Gastrocnemius medialis (tissue), 4 donors: ENCODE measurements around the gene ZNF407. TPM values are rescaled to one million over a fixed set of nuclear protein-coding genes. Genes with fewer than 3 reads are reported as not detected.

Experiments
- ATAC-seq, 2 donors: fragments of 150-250 bp; one replicate each; pipeline ENCODE4 v1.9.1; 2016
- DNase-seq, 2 donors: peaks; one replicate each; pipeline ENCODE4 v3.0.0-alpha.2; 2019
- H3K27ac ChIP-seq, 4 donors: fragments of 200-600 bp; sonication (generic); 1 replicate in 1 of 4; 2 replicates in 3 of 4; pipeline ENCODE4 v1.5.1; 2016 to 2018; ENCODE audit warnings: mild to moderate bottlenecking in 2 of 4, moderate library complexity in 1 of 4
- H3K27me3 ChIP-seq, 3 donors: fragments of 200-600 bp; sonication (generic) in 2 of 3; 1 replicate in 1 of 3; 2 replicates in 2 of 3; pipeline versions ENCODE4 v1.5.1 to v1.6.0; 2016 to 2019; ENCODE audit warnings: mild to moderate bottlenecking in 1 of 3, moderate library complexity in 1 of 3
- H3K36me3 ChIP-seq, 2 donors: fragments of 200-600 bp; sonication (generic) in 1 of 2; one replicate each; pipeline ENCODE4 v1.5.1; 2017 to 2018
- H3K4me1 ChIP-seq, 2 donors: fragments of 200-600 bp; sonication (generic) in 1 of 2; one replicate each; pipeline ENCODE4 v1.5.1; 2016 to 2017; ENCODE audit warnings: mild to moderate bottlenecking in 2 of 2
- H3K4me3 ChIP-seq, 4 donors: fragments of 200-600 bp; sonication (generic) in 3 of 4; 1 replicate in 1 of 4; 2 replicates in 3 of 4; pipeline ENCODE4 v1.5.1; 2016 to 2019; ENCODE audit warnings: mild to moderate bottlenecking in 2 of 4
- H3K9me3 ChIP-seq, 3 donors: fragments of 200-600 bp; sonication (generic) in 2 of 3; 1 replicate in 1 of 3; 2 replicates in 2 of 3; pipeline ENCODE4 v1.5.1; 2016 to 2019
- POLR2A ChIP-seq, 2 donors: fragments of 450-650 bp; IDR thresholded peaks; one replicate each; pipeline ENCODE4 v1.6.1; 2017; ENCODE audit warnings: antibody characterized with exemption in 2 of 2, mild to moderate bottlenecking in 2 of 2, moderate library complexity in 2 of 2
- in situ Hi-C, 4 donors: fragments of 200-750 bp; cut with MboI; loops; one replicate each; pipeline versions ENCODE4 v1.15.0 to v1.8.0; 2017; ENCODE audit warnings: low sequenced_read_pairs in 4 of 4
- intact Hi-C: fragments of 100-400 bp; cut with DNase I; formaldehyde crosslinking; loops from one replicate; pipeline ENCODE4 v1.15.1; 2023; ENCODE audit warnings: low total_unique reads
- total RNA-seq, 4 donors: library from RNA; depleted of rRNA; stranded (reverse); fragments of >200 nt; gene quantifications; one replicate each; pipeline versions ENCODE4 v1.1.0 to v1.2.3, GENCODE V29; 2016
- TF ChIP-seq, protein P1 (sequence below), 5 experiments: fragments of 450-650 bp in 3 of 5; fragments of 200-600 bp in 2 of 5; sonication (generic) in 2 of 5; IDR thresholded peaks in 4 of 5; conservative IDR thresholded peaks in 1 of 5; 1 replicate in 4 of 5; 2 replicates in 1 of 5; pipeline ENCODE4 v1.5.1; 2016 to 2019; ENCODE audit warnings: antibody characterized with exemption in 5 of 5, mild to moderate bottlenecking in 3 of 5, moderate library complexity in 3 of 5

Gene ZNF407
- total RNA-seq, 4 donors from 2014 or later, result 5.9 to 11.4 (median 9.2) TPM

DNA sequence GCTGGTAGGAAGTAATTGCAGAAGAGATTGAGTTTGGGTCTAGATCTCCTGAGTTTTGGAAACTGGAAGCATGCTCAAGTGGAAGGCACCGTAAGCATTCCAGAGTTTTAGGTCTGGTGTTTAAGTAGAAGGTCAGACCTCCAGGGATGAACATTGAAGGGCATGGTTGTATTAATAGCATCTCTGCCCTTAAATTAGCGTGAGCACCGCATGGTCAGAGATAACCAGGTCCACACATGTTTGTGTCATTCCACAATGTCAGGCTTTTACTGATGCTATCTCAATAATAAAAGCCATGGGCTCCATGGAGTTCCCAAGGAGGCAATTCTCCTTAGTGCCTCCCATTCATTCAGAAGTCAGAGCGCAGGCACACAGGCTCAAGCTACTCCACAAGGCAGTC lies 28.3 kb upstream of the ZNF407 start:
- intact Hi-C loops (no loop called here), in situ Hi-C loops (no loop called here)
- no peaks in the 10 kb centered on the region for H3K9me3 ChIP-seq
- H3K27ac ChIP-seq, result no peak overlapping the region
- no peaks in the 10 kb centered on the region for H3K4me1 ChIP-seq
- ATAC-seq (no peak), DNase-seq (no peak)
- H3K27me3 ChIP-seq, result no peaks in the 10 kb centered on the region
- TF ChIP-seq POLR2A (IDR thresholded peaks at IDR 0.05), result no peak
- TF ChIP-seq, protein P1, sequence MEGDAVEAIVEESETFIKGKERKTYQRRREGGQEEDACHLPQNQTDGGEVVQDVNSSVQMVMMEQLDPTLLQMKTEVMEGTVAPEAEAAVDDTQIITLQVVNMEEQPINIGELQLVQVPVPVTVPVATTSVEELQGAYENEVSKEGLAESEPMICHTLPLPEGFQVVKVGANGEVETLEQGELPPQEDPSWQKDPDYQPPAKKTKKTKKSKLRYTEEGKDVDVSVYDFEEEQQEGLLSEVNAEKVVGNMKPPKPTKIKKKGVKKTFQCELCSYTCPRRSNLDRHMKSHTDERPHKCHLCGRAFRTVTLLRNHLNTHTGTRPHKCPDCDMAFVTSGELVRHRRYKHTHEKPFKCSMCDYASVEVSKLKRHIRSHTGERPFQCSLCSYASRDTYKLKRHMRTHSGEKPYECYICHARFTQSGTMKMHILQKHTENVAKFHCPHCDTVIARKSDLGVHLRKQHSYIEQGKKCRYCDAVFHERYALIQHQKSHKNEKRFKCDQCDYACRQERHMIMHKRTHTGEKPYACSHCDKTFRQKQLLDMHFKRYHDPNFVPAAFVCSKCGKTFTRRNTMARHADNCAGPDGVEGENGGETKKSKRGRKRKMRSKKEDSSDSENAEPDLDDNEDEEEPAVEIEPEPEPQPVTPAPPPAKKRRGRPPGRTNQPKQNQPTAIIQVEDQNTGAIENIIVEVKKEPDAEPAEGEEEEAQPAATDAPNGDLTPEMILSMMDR (IDR thresholded peaks at IDR 0.05 in 4 of 5, conservative IDR thresholded peaks at IDR 0.05 in 1 of 5), result no peak
- H3K4me3 ChIP-seq, result no peak overlapping the region
- H3K36me3 ChIP-seq, result no peaks in the 10 kb centered on the region

DNA sequence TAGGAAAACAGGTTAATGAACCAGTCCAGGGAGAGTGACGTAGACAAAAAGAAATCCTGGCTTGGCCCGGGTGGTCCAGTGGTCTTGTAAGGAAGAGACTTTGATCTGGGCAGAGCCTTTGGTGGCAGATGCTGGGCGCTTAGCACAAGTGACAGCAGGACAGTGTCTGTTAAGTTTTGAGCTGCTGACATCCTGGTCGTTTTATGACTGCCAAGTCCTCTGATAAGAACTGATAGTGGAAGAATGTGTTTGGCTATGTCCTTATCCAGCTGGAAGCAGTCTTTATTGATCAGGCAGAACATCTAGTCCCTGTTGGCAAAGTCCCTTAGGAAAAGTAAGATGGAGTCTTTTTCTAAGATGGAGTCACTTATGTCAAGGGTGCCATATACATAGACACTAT lies 27.4 kb upstream of the ZNF407 start:
- DNase-seq, result no peak
- H3K27me3 ChIP-seq, result no peaks in the 10 kb centered on the region
- no peak for TF ChIP-seq POLR2A (IDR thresholded peaks at IDR 0.05)
- TF ChIP-seq, protein P1 (IDR thresholded peaks at IDR 0.05 in 4 of 5, conservative IDR thresholded peaks at IDR 0.05 in 1 of 5), result no peak
- H3K4me3 ChIP-seq, result no peak overlapping the region
- no peaks in the 10 kb centered on the region for H3K4me1 ChIP-seq
- H3K27ac ChIP-seq, result no peak overlapping the region
- in situ Hi-C loops, result no loop called here
- no peak for ATAC-seq
- intact Hi-C loops, result no loop called here
- H3K9me3 ChIP-seq, result no peaks in the 10 kb centered on the region
- H3K36me3 ChIP-seq, result no peaks in the 10 kb centered on the region

DNA sequence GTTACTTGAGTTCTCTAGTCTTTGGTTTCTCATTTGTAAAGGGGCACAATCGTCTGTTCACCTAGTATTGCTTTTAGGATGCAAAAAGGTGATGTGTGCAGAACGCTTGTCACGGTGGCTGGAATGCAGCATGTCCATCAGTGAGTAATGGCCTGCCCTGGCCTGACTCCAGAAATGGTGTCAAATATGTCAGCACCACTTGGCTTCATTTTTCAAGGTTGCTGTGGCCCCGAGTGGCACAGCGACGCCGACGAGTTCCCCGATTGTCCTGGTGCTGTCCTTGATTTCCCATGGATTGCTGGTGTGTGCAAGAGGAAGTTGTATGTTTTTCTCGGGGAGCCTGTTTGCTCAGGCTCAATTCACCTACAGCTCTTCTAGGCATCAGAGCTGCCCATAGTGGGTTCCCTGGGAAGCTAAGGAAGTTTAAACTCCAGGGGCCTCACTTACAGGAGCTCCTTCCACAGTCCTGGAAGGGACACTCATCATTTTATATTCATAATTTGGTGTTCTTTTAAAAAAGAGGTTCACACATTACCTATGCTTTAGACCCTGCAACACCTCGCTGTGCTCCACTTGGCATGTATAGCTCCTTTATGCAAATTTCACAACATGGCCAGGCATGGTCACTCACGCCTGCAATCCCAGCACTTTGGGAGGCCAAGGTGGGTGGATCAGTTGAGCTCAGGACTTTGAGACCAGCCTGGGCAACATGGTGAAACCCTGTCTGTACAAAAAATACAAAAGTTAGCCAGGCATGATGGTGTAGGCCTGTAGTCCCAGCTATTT lies 25.6 kb upstream of the ZNF407 start:
- Histone ChIP-seq H3K36me3 (no peaks in the 10 kb centered on the region), H3K27ac (no peak overlapping the region), H3K4me1 (no peaks in the 10 kb centered on the region), H3K27me3 (peaks cover 0 to under 1% (median 0%) of the 10 kb centered on the region in 3 donors), H3K9me3 (no peaks in the 10 kb centered on the region), H3K4me3 (no peak overlapping the region)
- intact Hi-C loops (no loop called here), in situ Hi-C loops (no loop called here)
- DNase-seq (no peak), ATAC-seq (no peak)
- no peak for TF ChIP-seq POLR2A (IDR thresholded peaks at IDR 0.05)
- TF ChIP-seq, protein P1 (IDR thresholded peaks at IDR 0.05 in 4 of 5, conservative IDR thresholded peaks at IDR 0.05 in 1 of 5), result no peak

DNA sequence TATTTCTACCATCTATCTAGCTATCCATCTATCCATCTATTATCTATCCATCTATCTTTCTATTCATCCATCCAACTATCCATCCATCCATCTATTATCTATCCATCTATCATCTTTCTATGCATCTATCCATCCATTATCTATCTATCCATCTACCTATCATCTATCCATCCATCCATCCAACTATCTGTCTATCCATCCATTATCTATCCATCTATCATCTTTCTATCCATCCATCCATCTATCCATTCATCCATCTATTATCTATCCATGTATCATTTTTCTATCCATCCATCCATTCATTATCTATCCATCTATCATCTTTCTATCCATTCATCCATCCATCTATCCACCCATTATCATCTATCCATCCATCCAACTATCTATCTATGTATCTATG lies 24.6 kb upstream of the ZNF407 start:
- intact Hi-C loops (no loop called here), in situ Hi-C loops (no loop called here)
- Histone ChIP-seq H3K27ac (no peak overlapping the region), H3K36me3 (no peaks in the 10 kb centered on the region), H3K4me1 (no peaks in the 10 kb centered on the region), H3K4me3 (no peak overlapping the region), H3K9me3 (no peaks in the 10 kb centered on the region), H3K27me3 (peaks cover 0 to 4% (median 0%) of the 10 kb centered on the region in 3 donors)
- no peak for ATAC-seq
- TF ChIP-seq, protein P1 (IDR thresholded peaks at IDR 0.05 in 4 of 5, conservative IDR thresholded peaks at IDR 0.05 in 1 of 5), result no peak
- no peak for TF ChIP-seq POLR2A (IDR thresholded peaks at IDR 0.05)
- no peak for DNase-seq
